Measurements from ENCODE around the gene CDH13. TPM values are rescaled to one million over a fixed set of nuclear protein-coding genes. Genes with fewer than 3 reads are reported as not detected.

Gene CDH13
- total RNA-seq, 1 donor from 2014 or later, result 45.1 TPM

- no peaks in the 10 kb centered on the region for H3K27me3 Mint-ChIP-seq (ENCODE audit: low read depth)
- H3K9me3 Mint-ChIP-seq (ENCODE audit: low read depth), result peaks cover 18% of the 10 kb centered on the region
- no peak for TF ChIP-seq CTCF (IDR thresholded peaks at IDR 0.05)
- no peak overlapping the region for H3K4me3 Mint-ChIP-seq (ENCODE audit: unreplicated experiment)
- peaks cover 14% of the 10 kb centered on the region for H3K36me3 Mint-ChIP-seq (ENCODE audit: low read depth)
- DNase-seq (ENCODE audit: low spot score), result no peak
- no peak overlapping the region for H3K27ac Mint-ChIP-seq (ENCODE audit: unreplicated experiment)
- H3K4me1 Mint-ChIP-seq (ENCODE audit: low read depth), result peaks cover 18% of the 10 kb centered on the region
Observed at GRCh38 chr16:82732461-82732860, 105.7 kb downstream of the CDH13 start.

GRCh38 chr16:82735186-82735585, 108.4 kb downstream of the CDH13 start:
- peaks cover 2% of the 10 kb centered on the region for H3K36me3 Mint-ChIP-seq (ENCODE audit: low read depth)
- no peak for TF ChIP-seq CTCF (IDR thresholded peaks at IDR 0.05)
- H3K4me1 Mint-ChIP-seq (ENCODE audit: low read depth), result peaks cover 18% of the 10 kb centered on the region
- no peaks in the 10 kb centered on the region for H3K27me3 Mint-ChIP-seq (ENCODE audit: low read depth)
- H3K9me3 Mint-ChIP-seq (ENCODE audit: low read depth), result peaks cover 2% of the 10 kb centered on the region
- H3K27ac Mint-ChIP-seq (ENCODE audit: unreplicated experiment), result peak overlapping the region; percentile 15
- no peak overlapping the region for H3K4me3 Mint-ChIP-seq (ENCODE audit: unreplicated experiment)
- no peak for DNase-seq (ENCODE audit: low spot score)

- peaks cover 18% of the 10 kb centered on the region for H3K4me1 Mint-ChIP-seq (ENCODE audit: low read depth)
- peaks cover 2% of the 10 kb centered on the region for H3K9me3 Mint-ChIP-seq (ENCODE audit: low read depth)
- no peak overlapping the region for H3K4me3 Mint-ChIP-seq (ENCODE audit: unreplicated experiment)
- no peaks in the 10 kb centered on the region for H3K36me3 Mint-ChIP-seq (ENCODE audit: low read depth)
- DNase-seq (ENCODE audit: low spot score), result no peak
- peak overlapping the region; percentile 15 for H3K27ac Mint-ChIP-seq (ENCODE audit: unreplicated experiment)
- H3K27me3 Mint-ChIP-seq (ENCODE audit: low read depth), result no peaks in the 10 kb centered on the region
- no peak for TF ChIP-seq CTCF (IDR thresholded peaks at IDR 0.05)
Observed at GRCh38 chr16:82735673-82736091, 108.9 kb downstream of the CDH13 start.

- Mint-ChIP-seq H3K27me3 (ENCODE audit: low read depth) (no peaks in the 10 kb centered on the region), H3K4me1 (ENCODE audit: low read depth) (peaks cover 18% of the 10 kb centered on the region), H3K27ac (ENCODE audit: unreplicated experiment) (no peak overlapping the region), H3K9me3 (ENCODE audit: low read depth) (peaks cover 2% of the 10 kb centered on the region), H3K4me3 (ENCODE audit: unreplicated experiment) (no peak overlapping the region), H3K36me3 (ENCODE audit: low read depth) (peaks cover 2% of the 10 kb centered on the region)
- no peak for DNase-seq (ENCODE audit: low spot score)
- TF ChIP-seq CTCF (IDR thresholded peaks at IDR 0.05), result no peak
Observed at GRCh38 chr16:82736224-82736623, 109.5 kb downstream of the CDH13 start.

GRCh38 chr16:82738699-82739098, 111.9 kb downstream of the CDH13 start:
- Mint-ChIP-seq H3K27me3 (ENCODE audit: low read depth) (no peaks in the 10 kb centered on the region), H3K9me3 (ENCODE audit: low read depth) (peaks cover 2% of the 10 kb centered on the region), H3K4me3 (ENCODE audit: unreplicated experiment) (no peak overlapping the region), H3K4me1 (ENCODE audit: low read depth) (peaks cover 18% of the 10 kb centered on the region), H3K36me3 (ENCODE audit: low read depth) (peaks cover 2% of the 10 kb centered on the region), H3K27ac (ENCODE audit: unreplicated experiment) (no peak overlapping the region)
- TF ChIP-seq CTCF (IDR thresholded peaks at IDR 0.05), result peak; percentile 65
- no peak for DNase-seq (ENCODE audit: low spot score)
